Endothelial cell of umbilical vein (primary cell): ENCODE measurements around the gene NTRK1. TPM values are rescaled to one million over a fixed set of nuclear protein-coding genes. Genes with fewer than 3 reads are reported as not detected.

ENCODE experiments used
- BruUV-seq: library from RNA; stranded (reverse); fragments of 400-500 nt; replicated peaks from 2 replicates; lab custom pipeline; 2021; lab: Mats Ljungman, UMichigan
- CTCF ChIA-PET: fragments of 300-600, 350-600 bp; sonication (Branson Sonifier 250); formaldehyde crosslinking; loops from one replicate; lab custom pipeline; 2021; ENCODE audit warnings: antibody characterized with exemption, inconsistent platforms; lab: Charles Lee
- POLR2A ChIA-PET: fragments of 300-600, 350-600 bp; sonication (Branson Sonifier 250); formaldehyde crosslinking; loops from one replicate; lab custom pipeline; 2021; ENCODE audit warnings: antibody characterized with exemption, inconsistent platforms; lab: Charles Lee
- DNase-seq: peaks from one replicate; pipeline ENCODE4 v3.0.0-alpha.2; 2011; ENCODE audit warnings: low read depth, low spot score
- FAIRE-seq: peaks from 2 replicates; lab custom pipeline; 2011; peaks lifted over from hg19 to GRCh38; lab: Jason Lieb, UNC
- H2AFZ ChIP-seq: 2 replicates; pipeline ENCODE4 v1.6.0; 2012; ENCODE audit warnings: low read depth, low read length, control low read depth, inconsistent platforms
- H3K27ac ChIP-seq: 2 replicates; pipeline ENCODE4 v1.5.1; 2011; ENCODE audit warnings: low read depth, mild to moderate bottlenecking, control low read depth, low read length, moderate library complexity; ENCODE audit not compliant: insufficient read depth
- H3K27me3 ChIP-seq, 2 experiments: 2 replicates each; pipeline versions ENCODE4 v1.6.0 to v1.6.1; 2011; ENCODE audit warnings: low read length in 2 of 2, mixed read lengths in 1 of 2; ENCODE audit not compliant: control insufficient read depth in 2 of 2, insufficient read depth in 2 of 2
- H3K36me3 ChIP-seq, 2 experiments: 2 replicates in 1 of 2; 3 replicates in 1 of 2; pipeline ENCODE4 v1.5.1; 2011; ENCODE audit warnings: low read length in 2 of 2, mild to moderate bottlenecking in 1 of 2, moderate library complexity in 1 of 2; ENCODE audit not compliant: control insufficient read depth in 2 of 2, insufficient read depth in 2 of 2; ENCODE audit errors: extremely low read depth in 1 of 2
- H3K4me1 ChIP-seq: 3 replicates; pipeline ENCODE4 v1.5.1; 2011; ENCODE audit warnings: mild to moderate bottlenecking, low read length; ENCODE audit not compliant: control insufficient read depth, insufficient read depth; ENCODE audit errors: extremely low read depth
- H3K4me2 ChIP-seq: 2 replicates; pipeline ENCODE4 v1.6.1; 2011; ENCODE audit warnings: low read length, control low read depth, mixed read lengths; ENCODE audit not compliant: insufficient read depth
- H3K4me3 ChIP-seq, 3 experiments: fragments of 200-600 bp in 1 of 3; sonication (generic), shearing (Covaris generic) in 1 of 3; replicated peaks in 1 of 3; 2 replicates each; pipeline ENCODE4 v1.5.1; 2011 to 2016; ENCODE audit warnings: control low read depth in 3 of 3, low read length in 3 of 3, mild to moderate bottlenecking in 2 of 3, inconsistent platforms in 1 of 3, low read depth in 1 of 3, moderate library complexity in 1 of 3; ENCODE audit not compliant: insufficient read depth in 1 of 3
- H3K79me2 ChIP-seq: 2 replicates; pipeline ENCODE4 v1.6.0; 2012; ENCODE audit warnings: low read length, inconsistent platforms; ENCODE audit not compliant: control insufficient read depth, insufficient read depth
- H3K9ac ChIP-seq: replicated peaks from 2 replicates; pipeline ENCODE3; 2011; ENCODE audit warnings: low read length, control low read depth; ENCODE audit not compliant: insufficient read depth; ENCODE audit errors: extremely low read depth
- H3K9me1 ChIP-seq: replicated peaks from 3 replicates; pipeline ENCODE4 v1.6.0; 2011; ENCODE audit warnings: mild to moderate bottlenecking, low read length; ENCODE audit not compliant: control insufficient read depth, insufficient read depth; ENCODE audit errors: extremely low read depth
- H3K9me3 ChIP-seq: replicated peaks from 2 replicates; pipeline ENCODE4 v1.5.1; 2012; ENCODE audit warnings: low read length, inconsistent platforms; ENCODE audit not compliant: control insufficient read depth, insufficient read depth
- H4K20me1 ChIP-seq: replicated peaks from 2 replicates; pipeline ENCODE3; 2011; ENCODE audit warnings: mild to moderate bottlenecking, low read length; ENCODE audit not compliant: control insufficient read depth, insufficient read depth; ENCODE audit errors: extremely low read depth
- EZH2 ChIP-seq: IDR thresholded peaks from 2 replicates; pipeline ENCODE4 v1.6.1; 2012; ENCODE audit warnings: borderline replicate concordance, low read depth, mild to moderate bottlenecking, moderate library complexity, low read length, inconsistent platforms; ENCODE audit not compliant: severe bottlenecking
- FOS ChIP-seq: IDR thresholded peaks from 2 replicates; pipeline ENCODE4 v1.6.1; 2011; ENCODE audit warnings: mild to moderate bottlenecking, low read length, moderate library complexity, borderline replicate concordance; ENCODE audit not compliant: insufficient read depth
- GATA2 ChIP-seq: IDR thresholded peaks from 2 replicates; pipeline ENCODE4 v1.7.0; 2011; ENCODE audit warnings: low read depth, mild to moderate bottlenecking, moderate library complexity, mixed read lengths, low read length; ENCODE audit not compliant: insufficient read length, insufficient read depth
- JUN ChIP-seq: IDR thresholded peaks from 2 replicates; pipeline ENCODE4 v1.6.1; 2011; ENCODE audit warnings: borderline replicate concordance, low read depth; ENCODE audit not compliant: insufficient read length, insufficient read depth
- MYC ChIP-seq: IDR thresholded peaks from one replicate; pipeline ENCODE4 v1.6.1; 2011; ENCODE audit warnings: mild to moderate bottlenecking, low read depth, low read length
- POLR2A ChIP-seq: IDR thresholded peaks from 2 replicates; pipeline ENCODE4 v1.6.1; 2012; ENCODE audit warnings: low read depth, mild to moderate bottlenecking, control low read depth, low read length
- POLR2AphosphoS5 ChIP-seq: IDR thresholded peaks from 2 replicates; pipeline ENCODE4 v1.6.1; 2012; ENCODE audit warnings: low read depth, mild to moderate bottlenecking, control low read depth, low read length, moderate library complexity; ENCODE audit not compliant: insufficient read depth
- dilution Hi-C: fragments of 300-500 bp; cut with MboI; formaldehyde crosslinking; loops from one replicate; pipeline ENCODE4 v1.15.0; 2019; ENCODE audit warnings: low sequenced_read_pairs; ENCODE audit not compliant: extremely low pct_ligation_motif_present
- intact Hi-C: fragments of 100-400 bp; cut with micrococcal nuclease; formaldehyde crosslinking; loops from one replicate; pipeline ENCODE4 v1.10.0; 2022
- polyA plus RNA-seq, 4 experiments: library from polyadenylated mRNA; depleted of rRNA in 3 of 4; stranded (reverse) in 3 of 4; unstranded in 1 of 4; fragments of >200 nt; gene quantifications; 2 replicates each; pipeline versions ENCODE4 v1.2.1 to v1.2.3, GENCODE V29; 2011 to 2012; ENCODE audit warnings: missing spikeins in 1 of 4
- total RNA-seq: library from RNA; stranded (reverse); gene quantifications from 2 replicates; pipeline ENCODE4 v1.2.3, GENCODE V29; 2021
- TF ChIP-seq, protein P1 (sequence below): IDR thresholded peaks from 2 replicates; pipeline ENCODE4 v1.6.1; 2011; ENCODE audit not compliant: insufficient read depth, insufficient read length
- TF ChIP-seq, protein P2 (sequence below), 2 donors: IDR thresholded peaks; 1 replicate in 1 of 2; 2 replicates in 1 of 2; pipeline ENCODE4 v1.5.1; 2011; ENCODE audit warnings: low read length in 2 of 2, mild to moderate bottlenecking in 2 of 2, moderate library complexity in 2 of 2, control low read depth in 1 of 2, inconsistent platforms in 1 of 2, low read depth in 1 of 2; ENCODE audit not compliant: insufficient read depth in 1 of 2; ENCODE audit errors: extremely low read depth in 1 of 2

NTRK1 gene
- total and polyA plus RNA-seq, 2 donors (not counting 3 experiments of a cell fraction or from before 2014, with no cell fraction given), result 0.07 TPM; not detected in 1

DNA sequence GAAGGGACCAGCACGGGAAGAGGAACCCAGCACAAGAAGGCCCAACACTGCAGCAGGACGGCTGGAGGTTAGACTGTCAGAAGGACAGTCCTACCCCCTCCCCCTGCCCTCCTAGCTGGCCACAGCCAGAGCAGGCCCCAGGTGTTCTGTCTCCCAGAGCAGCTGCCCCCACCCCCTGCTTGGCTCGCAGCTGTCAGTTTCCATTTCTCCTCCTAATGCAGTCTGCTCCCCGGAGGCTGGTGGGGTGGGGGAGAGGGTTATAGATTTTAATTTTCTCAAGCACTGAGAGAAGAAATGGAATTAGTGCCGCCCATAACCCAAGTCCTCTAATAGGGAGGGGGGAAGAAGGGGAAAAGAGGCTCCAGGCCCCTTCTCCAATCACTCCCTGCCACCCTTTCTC lies 19.8 kb downstream of the NTRK1 start:
- dilution Hi-C loops, result no loop called here

More for the DNA sequence above, 19.8 kb downstream of the NTRK1 start:
- H3K4me2 ChIP-seq, result no peak overlapping the region
- no peak for TF ChIP-seq JUN
- no peak for TF ChIP-seq POLR2A
- no peak for TF ChIP-seq EZH2
- no peak for TF ChIP-seq MYC
- no peak for TF ChIP-seq GATA2
- no peak for TF ChIP-seq POLR2AphosphoS5
- TF ChIP-seq, protein P1, sequence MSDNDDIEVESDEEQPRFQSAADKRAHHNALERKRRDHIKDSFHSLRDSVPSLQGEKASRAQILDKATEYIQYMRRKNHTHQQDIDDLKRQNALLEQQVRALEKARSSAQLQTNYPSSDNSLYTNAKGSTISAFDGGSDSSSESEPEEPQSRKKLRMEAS, result no peak
- TF ChIP-seq FOS, result no peak
- TF ChIP-seq, protein P2, sequence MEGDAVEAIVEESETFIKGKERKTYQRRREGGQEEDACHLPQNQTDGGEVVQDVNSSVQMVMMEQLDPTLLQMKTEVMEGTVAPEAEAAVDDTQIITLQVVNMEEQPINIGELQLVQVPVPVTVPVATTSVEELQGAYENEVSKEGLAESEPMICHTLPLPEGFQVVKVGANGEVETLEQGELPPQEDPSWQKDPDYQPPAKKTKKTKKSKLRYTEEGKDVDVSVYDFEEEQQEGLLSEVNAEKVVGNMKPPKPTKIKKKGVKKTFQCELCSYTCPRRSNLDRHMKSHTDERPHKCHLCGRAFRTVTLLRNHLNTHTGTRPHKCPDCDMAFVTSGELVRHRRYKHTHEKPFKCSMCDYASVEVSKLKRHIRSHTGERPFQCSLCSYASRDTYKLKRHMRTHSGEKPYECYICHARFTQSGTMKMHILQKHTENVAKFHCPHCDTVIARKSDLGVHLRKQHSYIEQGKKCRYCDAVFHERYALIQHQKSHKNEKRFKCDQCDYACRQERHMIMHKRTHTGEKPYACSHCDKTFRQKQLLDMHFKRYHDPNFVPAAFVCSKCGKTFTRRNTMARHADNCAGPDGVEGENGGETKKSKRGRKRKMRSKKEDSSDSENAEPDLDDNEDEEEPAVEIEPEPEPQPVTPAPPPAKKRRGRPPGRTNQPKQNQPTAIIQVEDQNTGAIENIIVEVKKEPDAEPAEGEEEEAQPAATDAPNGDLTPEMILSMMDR (IDR thresholded peaks at IDR 0.05; ENCODE audit: extremely low read depth in 1 of 2, insufficient read depth in 1 of 2, low read depth in 1 of 2, low read length in 2 of 2), result no peak
- H3K9me3 ChIP-seq, result no peaks in the 10 kb centered on the region
- peaks cover 17% of the 10 kb centered on the region in 2 experiments for H3K27me3 ChIP-seq
- H3K4me1 ChIP-seq, result peaks cover 11% of the 10 kb centered on the region
- H3K9ac ChIP-seq, result no peak overlapping the region
- DNase-seq (no peak), FAIRE-seq (no peak)
- ChIA-PET CTCF (interaction anchor here (1.0 to 1.9 kb wide), 7 partner anchors 10 to 191 kb away, joined by 3 to 7 read pairs (median 6); partner anchors contain the start of gene NTRK1), POLR2A (no interaction called here)
- H3K9me1 ChIP-seq, result no peaks in the 10 kb centered on the region
- no TSS peak for BruUV-seq
- intact Hi-C loops, result no loop called here
- H3K4me3 ChIP-seq, result no peak overlapping the region
- no peak overlapping the region for H3K27ac ChIP-seq
- H4K20me1 ChIP-seq, result no peaks in the 10 kb centered on the region
- H2AFZ ChIP-seq, result no peak overlapping the region
- H3K36me3 ChIP-seq, result no peaks in the 10 kb centered on the region
- no peaks in the 10 kb centered on the region for H3K79me2 ChIP-seq
